ENCODE data around the gene APBA1.

The APBA1 gene

DNA sequence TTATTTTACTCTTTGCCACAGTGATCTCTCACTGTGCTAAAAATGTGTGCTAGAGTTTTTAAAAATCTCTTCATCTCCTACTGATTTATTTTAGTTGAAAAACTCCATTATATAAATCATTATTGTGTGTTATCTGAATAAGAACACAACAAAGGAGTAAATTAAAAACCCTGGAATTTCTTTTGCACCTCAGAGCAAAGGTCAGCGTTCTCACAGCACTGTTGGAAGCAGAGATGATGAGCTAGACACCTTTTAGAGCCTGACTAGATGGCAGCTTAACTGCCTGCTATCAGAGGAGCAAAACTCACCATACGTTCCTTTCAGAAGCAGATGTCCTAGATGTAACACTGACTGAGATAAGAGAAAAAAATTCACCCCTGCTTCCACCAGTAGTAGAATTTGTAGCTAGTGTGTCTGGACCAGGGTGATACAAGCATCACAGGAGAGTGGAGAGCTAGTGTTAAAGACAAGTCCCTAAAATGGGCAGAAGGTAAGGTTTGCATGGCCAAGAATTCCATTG lies 200.0 kb downstream of the APBA1 start:
- no peak for DNase-seq (ENCODE audit: low spot score)

DNA sequence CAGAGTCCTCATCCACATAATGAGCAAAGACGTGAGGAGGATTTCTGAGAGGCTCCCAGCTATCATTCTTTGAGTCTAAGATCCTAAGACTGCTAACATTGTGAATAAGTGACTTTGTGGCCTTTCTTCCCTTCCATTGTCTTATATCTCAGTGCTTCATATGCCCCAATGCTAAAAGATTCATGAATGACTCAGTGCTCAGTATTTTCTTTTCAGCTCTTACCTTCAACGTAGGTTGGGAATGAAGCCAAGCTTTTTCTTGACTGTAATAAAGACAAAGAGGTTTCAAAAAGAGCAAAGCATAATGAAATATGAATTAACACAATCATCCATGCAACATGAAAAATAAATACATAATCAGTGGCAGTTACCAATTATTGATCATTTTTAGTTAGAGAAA lies 200.7 kb downstream of the APBA1 start:
- DNase-seq (ENCODE audit: low spot score) = no peak

DNA sequence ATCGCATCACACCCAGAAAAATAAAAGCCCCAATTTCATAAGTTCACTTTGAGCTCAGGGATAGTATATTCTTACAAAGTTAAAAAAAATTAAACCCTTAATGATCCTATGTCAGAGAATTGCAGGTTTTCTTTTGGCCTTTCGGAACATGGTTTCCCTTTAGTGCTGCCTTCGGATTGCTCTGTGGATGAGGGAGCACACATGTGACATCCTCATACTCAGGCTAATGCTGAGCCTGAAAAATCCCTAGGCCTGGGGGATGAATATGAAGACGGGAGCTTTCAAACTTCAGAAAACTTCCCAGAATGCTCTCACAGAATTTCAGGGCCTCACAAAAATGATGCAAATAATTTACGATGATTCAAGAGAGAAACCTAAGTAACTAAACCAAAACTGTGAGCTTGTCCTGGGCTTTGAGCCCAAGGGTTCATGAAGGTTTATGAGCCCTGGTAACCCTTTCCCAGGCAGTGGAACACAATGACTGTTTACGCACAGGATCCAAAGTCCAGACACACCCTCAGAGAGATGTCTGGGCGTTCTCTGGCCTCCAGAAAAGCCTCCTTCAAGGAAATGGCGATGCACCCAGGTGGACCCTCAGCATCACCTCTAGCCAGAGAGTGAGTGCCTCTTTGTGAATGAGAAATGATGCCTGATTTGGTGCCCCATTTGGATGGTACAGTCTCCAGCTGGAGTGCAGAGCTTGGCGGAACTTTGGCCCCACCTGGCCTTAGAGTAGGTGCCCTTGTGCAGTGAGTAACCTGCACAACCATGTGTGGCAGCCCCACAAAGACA lies 201.8 kb downstream of the APBA1 start:
- no peak for DNase-seq (ENCODE audit: low spot score)

DNA sequence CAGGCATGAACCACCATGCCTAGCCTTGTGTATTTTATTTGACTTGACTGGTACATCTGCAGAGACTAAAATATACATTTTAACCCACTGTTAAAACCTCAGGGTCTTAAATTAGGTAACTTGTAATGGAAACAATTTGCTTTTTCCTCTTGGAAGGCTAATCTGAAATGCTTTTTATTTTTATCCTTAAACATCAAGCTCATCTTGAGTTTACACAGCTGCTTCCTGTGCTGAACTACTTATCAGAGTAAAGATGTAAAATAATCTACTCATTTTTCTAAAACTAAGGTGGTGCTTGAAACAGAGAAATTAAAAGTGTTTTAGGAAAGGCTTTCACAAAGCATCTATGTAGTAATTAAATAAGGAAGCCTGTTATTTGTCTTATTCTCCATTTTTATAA lies 203.0 kb downstream of the APBA1 start:
- no peak for DNase-seq (ENCODE audit: low spot score)

DNA sequence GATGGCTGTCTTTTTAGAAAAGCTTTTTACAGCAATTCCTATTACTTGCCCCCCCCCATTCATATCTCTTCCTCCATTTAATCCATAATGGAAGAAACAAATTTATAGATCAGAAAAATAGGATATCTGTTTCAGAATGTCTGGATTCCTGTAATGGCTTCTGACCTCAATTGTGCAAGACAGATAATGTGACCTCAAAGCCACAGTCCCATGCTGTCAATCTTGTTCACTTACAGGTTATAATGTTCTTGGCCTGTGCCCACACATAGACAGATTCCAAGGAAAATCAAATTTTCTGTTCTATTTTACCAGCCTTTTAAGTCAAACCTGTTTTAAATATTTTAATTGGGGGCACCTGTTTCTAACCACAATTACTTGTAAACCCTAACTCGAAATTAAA lies 203.8 kb downstream of the APBA1 start:
- DNase-seq (ENCODE audit: low spot score) = no peak

DNA sequence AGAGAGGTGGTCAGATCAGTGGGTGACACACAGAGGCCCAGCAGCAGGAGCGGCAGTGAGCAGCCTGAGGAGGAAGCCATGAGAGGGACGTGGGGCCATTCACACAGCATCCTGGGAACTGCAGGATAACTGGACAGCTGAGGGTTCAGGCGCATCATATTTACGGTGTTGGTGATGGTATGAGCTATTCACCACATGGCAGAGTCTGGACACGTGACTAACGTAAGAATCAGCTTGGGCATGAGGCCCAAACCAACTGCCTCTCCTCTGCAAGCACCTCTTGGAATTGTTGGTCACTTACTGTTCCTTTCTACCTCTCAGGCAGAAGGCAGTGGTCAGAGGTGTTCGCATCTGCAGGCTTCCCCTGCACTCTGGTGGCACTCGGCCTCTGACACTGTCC lies 206.0 kb downstream of the APBA1 start:
- no peak for DNase-seq (ENCODE audit: low spot score)

DNA sequence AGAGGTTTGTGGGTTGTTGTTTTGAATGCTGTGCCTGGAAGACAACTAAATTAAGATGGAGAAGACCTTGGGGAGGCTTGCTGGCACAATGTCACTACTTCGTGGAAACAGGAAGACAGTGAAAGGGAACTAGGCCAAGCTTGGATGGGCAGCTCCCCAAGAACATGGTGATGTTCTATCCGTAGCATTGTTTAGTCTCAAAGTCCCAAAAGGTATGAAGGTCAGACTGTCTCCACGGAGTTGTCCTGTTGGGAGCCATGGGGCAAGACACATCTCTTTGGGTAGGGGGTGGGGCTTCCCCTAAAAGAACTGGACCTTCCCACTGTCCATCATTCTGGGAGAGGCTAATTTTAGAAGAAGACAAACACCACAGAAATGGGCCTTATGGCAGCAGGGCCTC lies 206.7 kb downstream of the APBA1 start:
- DNase-seq (ENCODE audit: low spot score) = no peak

DNA sequence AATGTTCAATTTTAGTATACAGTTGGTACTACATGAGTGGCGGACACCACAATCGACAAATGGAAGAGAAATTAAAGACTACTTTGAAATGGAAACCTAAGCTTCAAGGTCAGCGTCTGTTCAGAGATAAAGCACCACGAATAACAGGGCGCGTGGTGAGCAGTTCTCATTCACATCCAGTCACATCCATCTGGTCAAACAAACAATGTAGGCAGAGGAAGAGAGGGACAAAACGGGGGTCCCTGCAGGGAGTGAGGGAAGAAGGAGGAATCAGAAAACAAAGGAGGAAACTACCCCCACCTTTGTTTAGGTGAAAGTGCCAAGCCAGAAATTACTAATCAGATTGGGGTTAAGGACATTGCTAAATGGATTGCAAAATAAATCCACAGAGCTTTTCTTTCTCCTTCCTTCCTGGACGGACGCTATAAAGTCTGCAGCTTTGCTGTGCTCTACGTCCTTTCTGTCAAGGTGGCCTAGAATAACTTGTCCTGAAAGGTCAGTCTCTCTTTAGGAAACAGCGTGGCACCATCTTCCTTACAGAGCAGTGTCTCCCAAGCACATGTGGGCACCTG lies 208.6 kb downstream of the APBA1 start:
- DNase-seq (ENCODE audit: low spot score) = no peak

GRCh38 chr9:69462394-69462793 lies 209.8 kb downstream of the APBA1 start:
- no peak for DNase-seq (ENCODE audit: low spot score)

GRCh38 chr9:69461103-69461887 lies 210.9 kb downstream of the APBA1 start:
- DNase-seq (ENCODE audit: low spot score) = no peak

DNA sequence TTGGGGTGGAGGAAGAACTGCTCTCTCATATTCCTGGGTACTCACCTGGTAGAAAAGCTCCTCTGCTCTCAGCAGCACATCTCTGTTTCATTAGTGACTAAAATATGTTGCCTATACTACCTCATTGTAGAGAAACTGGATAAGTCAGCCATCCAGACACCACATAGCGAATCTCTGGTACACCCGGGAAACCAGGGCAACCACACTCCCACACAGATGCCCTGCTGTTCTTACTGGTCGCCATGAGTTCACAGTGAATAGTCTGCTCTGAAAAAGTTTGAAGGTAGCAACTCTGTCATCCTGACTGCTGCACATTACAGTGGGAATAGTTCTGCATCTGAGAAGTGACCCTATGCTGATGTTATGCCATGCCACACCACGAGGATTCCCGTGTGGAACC lies 212.2 kb downstream of the APBA1 start:
- no peak for DNase-seq (ENCODE audit: low spot score)

DNA sequence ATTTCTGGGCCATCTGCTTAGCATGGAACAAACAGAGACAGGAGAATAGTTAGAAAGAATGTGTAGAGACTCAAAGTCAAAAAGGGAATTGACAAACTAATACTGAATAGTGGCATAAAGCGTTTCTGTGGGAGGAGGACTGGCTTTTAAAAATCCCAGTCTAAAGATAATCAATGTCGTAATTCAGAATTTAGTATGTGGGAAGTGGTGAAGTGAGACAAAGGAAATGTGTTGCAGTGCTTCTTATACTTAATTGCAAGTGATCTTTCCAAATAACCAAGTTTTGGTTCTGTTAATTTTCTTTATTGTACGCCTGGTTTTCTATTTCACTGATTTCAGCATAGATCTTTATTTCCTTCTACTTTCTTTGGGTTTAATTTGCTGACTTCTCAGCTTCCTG lies 214.0 kb downstream of the APBA1 start:
- no peak for DNase-seq (ENCODE audit: low spot score)

DNA sequence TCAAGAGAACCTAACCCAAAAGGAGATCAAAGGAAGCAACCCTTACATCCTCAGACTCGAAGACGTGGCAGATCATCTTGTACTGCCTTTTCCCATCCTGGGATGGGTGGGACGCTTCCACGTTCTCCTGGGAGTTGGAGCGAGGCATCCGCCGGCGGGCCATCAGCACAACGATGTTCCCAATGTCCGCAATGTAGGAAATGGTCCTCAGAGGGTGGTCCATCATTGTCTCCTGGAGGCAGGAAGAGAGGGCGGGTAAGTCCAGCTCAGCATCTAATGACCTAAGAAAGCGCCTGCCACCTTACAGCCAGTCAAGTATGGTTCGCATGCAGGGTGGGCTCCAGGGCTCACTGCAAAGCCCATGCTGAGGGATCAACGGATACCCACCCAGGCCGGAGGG lies 216.0 kb downstream of the APBA1 start:
- no peak for DNase-seq (ENCODE audit: low spot score)

DNA sequence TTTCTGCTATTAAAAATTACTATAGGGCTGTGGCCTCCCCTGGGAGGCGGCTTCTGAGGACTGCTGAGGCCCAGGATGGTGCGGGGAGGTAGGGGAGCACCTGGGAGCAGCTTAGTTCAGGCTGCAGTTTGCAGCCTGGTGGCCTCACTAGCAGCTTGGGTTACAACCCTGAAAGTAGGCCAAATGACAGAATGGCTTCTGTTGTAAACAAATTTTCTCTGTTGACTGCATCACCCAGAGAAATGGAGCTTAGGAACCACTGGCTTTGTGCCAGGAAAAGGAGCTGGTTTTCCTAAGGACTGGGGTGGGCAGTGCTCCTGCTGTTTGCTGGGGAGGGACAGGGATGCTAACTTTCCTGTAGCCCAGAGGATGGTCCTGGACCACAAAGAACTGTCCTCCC lies 216.9 kb downstream of the APBA1 start:
- DNase-seq (ENCODE audit: low spot score) = no peak

GRCh38 chr9:69454321-69454720 lies 217.8 kb downstream of the APBA1 start:
- DNase-seq (ENCODE audit: low spot score) = no peak

- no peak for DNase-seq (ENCODE audit: low spot score)
These were observed 218.4 kb downstream of the APBA1 start for GRCh38 chr9:69453746-69454145.

GRCh38 chr9:69452110-69452782 lies 219.9 kb downstream of the APBA1 start:
- no peak for DNase-seq (ENCODE audit: low spot score)

- DNase-seq (ENCODE audit: low spot score) = no peak
These were observed 225.7 kb downstream of the APBA1 start for GRCh38 chr9:69446496-69446895.

DNA sequence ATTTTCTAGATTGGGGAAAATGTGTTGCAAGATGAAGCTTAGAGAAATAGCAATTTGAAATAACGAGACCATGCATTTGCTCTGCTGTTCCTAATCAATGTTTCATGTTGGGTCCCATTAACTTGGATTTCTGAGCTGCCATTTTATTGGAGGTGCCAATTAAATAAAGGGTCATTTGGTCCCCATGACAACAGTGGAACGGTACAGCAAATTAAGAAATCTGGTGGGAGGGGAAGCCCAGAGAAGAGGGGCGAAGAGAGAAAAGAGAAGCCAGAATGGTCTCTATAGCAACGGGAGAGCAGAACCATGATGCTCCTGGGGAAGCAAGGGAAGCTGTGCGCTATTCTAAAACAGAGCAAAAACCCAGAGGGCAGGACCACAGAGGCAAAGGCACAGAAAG lies 226.9 kb downstream of the APBA1 start:
- no peak for DNase-seq (ENCODE audit: low spot score)

DNA sequence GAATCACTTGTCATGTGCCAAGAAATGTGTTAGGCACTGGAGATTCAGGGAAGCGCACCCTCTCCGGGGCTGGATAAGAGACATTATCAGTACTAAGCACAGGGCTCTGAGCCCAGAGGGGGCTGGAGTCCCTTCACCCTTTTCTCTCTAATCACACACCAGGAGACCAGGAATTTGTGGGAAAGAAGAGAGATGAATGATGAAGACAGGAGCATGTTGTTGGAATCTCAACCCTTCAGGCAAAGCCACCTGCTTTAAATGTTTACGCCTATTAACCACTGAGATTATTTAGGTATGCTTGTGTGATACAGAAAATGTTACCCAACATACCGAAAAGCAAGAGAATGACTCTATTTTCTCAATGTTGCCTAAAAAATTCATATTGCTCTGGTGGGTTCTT lies 227.4 kb downstream of the APBA1 start:
- no peak for DNase-seq (ENCODE audit: low spot score)

GRCh38 chr9:69444021-69444420 lies 228.2 kb downstream of the APBA1 start:
- no peak for DNase-seq (ENCODE audit: low spot score)

DNA sequence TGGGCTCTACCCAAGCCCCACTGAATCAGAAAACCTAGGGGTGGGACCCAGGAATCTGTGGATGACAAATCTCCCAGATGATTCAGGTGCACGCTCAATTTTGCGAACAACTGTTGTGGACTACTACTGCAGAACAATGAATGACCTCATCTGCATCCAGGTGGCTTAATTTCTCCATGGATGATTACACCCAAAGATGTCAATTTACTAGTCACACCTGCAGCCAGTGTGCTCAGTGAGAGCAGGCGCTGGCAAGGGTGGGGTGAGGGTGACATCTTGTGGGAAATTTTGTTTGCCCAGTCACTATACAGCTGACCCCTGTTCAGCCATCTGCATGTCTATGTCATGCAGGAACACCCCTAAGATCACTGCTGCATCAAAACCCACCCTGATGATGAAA lies 229.0 kb downstream of the APBA1 start:
- no peak for DNase-seq (ENCODE audit: low spot score)

DNA sequence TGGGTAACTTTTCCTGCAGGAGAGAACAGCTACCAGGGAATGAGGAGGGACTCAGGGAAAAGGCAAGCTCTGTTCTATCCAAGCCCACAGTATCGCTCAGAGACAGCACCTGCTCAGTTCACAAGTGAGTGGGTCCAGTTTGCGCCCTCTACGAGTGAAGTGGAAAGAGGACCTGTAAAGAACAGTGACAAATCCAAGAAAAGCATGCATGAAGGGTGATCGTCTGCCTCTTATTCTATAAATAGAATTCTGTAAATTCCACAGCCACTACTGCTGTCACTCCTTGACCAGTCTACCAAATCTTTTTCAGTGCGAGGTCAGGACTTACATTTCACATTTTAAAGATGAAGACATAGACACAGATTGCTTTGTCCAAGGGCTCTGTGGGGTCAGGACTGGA lies 229.7 kb downstream of the APBA1 start:
- no peak for DNase-seq (ENCODE audit: low spot score)

All from hematopoietic multipotent progenitor cell treated with erythropoietin and hydrocortisone succinate and interleukin-3 and kit ligand, for 17 days (in vitro differentiated cells).